Hepatocyte (in vitro differentiated cells): Measurements from ENCODE around the gene SLC22A23.

Experiments used
- EZH2 ChIP-seq: fragments of 200-600 bp; sonication (generic); IDR thresholded peaks from 2 replicates; pipeline ENCODE4 v1.6.1; 2016; ENCODE audit warnings: antibody characterized with exemption, mild to moderate bottlenecking, borderline replicate concordance
- EZH2phosphoT487 ChIP-seq: fragments of 200-600 bp; sonication (generic); IDR thresholded peaks from one replicate; pipeline ENCODE4 v1.6.1; 2018; ENCODE audit warnings: antibody characterized with exemption, mild to moderate bottlenecking, low read depth, moderate library complexity; ENCODE audit not compliant: unreplicated experiment, severe bottlenecking
- TF ChIP-seq, protein P1 (sequence below): fragments of 200-600 bp; sonication (generic); IDR thresholded peaks from 2 replicates; pipeline ENCODE4 v1.5.1; 2016; ENCODE audit warnings: antibody characterized with exemption, mild to moderate bottlenecking; ENCODE audit not compliant: poor library complexity

DNA sequence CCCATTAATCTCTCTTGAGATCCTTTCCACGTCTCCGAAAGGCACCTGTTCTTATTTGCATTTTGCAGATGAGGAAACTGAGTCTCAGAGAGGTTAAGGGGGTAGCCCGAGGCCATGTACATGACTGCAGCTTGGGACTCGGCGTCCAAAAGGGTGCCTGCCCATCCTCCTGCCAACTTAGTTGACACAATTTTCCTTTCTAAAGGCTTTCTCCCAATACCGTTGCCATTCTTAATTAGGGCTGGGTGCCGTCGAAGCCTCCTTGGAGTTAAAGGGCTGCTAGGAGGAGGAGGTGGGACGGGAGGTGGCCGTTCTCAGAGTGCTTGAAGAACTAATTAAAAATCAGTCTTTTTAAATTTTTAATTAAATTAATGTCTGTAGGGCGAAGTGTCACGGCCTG, 198.6 kb downstream of the SLC22A23 start:
- TF ChIP-seq, protein P1, sequence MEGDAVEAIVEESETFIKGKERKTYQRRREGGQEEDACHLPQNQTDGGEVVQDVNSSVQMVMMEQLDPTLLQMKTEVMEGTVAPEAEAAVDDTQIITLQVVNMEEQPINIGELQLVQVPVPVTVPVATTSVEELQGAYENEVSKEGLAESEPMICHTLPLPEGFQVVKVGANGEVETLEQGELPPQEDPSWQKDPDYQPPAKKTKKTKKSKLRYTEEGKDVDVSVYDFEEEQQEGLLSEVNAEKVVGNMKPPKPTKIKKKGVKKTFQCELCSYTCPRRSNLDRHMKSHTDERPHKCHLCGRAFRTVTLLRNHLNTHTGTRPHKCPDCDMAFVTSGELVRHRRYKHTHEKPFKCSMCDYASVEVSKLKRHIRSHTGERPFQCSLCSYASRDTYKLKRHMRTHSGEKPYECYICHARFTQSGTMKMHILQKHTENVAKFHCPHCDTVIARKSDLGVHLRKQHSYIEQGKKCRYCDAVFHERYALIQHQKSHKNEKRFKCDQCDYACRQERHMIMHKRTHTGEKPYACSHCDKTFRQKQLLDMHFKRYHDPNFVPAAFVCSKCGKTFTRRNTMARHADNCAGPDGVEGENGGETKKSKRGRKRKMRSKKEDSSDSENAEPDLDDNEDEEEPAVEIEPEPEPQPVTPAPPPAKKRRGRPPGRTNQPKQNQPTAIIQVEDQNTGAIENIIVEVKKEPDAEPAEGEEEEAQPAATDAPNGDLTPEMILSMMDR: no peak
- TF ChIP-seq EZH2phosphoT487 (no peak), EZH2 (no peak)
